Stimulated activated CD8-positive, alpha-beta memory T cell treated with anti-CD3 and anti-CD28 coated beads, Interleukin-12 subunit alpha, Interleukin-12 subunit beta, amount 100 ng/mL, for 4 hours (primary cell): ENCODE results near the gene IQGAP2.

Experiments
- DNase-seq: peaks from one replicate; pipeline ENCODE4 v3.0.0-alpha.2; 2020; ENCODE audit warnings: low read depth

Gene IQGAP2

GRCh38 chr5:76446776-76447175 is 43.7 kb downstream of the IQGAP2 start:
- no peak for DNase-seq

DNA sequence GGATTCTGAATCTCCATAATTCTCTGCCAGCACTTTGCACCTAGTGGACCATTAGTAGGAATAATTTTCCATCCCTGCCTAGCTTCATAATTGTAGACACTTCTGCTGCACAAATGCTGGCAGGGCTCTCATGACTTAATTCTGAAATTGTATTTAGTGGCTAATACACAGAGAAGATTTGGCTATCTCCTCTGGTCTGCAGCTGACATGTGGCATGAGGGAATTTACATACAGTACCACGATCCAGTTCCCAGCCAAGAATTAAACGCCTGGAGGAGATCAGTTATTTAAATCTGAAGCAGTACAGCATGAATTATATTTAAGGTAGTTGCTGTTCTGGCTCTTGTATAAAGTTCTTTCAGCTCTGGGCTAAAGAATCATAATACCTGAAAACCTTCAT is 46.5 kb downstream of the IQGAP2 start:
- DNase-seq = no peak

DNA sequence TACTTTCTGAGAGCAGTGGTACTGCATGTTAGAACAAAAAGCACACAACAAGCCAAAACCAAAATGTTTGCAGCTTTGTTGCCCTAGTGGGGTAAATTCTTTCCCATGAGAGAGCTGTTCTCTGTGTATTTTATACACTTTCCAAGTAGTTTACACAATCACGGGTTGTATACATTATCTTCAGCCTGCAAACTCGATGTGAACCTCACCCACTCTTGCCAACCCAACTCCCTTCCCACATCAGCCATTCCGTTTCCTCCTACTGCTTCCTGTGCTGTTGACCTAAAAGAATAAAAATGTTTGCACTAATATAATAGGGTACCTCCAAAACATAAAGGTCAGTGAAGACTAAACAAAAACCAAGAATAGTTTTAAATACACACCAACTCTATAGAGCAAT is 47.0 kb downstream of the IQGAP2 start:
- no peak for DNase-seq

DNA sequence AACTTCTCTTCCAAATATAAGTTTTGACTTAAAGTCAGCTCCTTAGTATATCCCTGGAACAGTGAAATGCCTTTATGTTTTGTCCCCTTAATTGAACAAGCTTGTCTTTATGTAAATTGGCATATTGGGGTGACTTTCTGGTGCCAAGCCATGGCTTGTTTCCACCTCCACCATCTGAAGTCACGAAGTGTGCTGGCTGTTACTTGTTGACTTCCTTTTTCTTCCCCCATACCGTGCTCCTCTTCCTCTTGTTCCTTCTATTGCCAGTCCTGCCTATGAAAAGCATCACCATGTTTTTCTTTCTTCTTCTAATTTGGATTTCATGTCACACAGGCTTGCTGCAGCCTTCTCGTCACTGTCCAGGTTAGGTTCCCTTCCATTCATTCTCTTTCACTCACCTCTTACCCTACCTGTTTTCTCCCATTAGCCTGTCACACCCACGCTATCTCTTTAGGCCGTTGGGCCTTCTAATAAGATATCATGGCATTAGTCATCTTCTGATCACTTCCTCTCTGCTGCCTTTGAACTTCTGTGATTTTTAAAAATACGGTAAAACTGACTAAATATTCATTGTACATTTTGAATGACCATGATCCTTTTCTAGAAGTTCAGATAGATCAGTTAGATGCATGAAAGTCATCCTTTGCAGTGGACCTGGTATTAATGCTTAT is 48.1 kb downstream of the IQGAP2 start:
- DNase-seq = no peak

DNA sequence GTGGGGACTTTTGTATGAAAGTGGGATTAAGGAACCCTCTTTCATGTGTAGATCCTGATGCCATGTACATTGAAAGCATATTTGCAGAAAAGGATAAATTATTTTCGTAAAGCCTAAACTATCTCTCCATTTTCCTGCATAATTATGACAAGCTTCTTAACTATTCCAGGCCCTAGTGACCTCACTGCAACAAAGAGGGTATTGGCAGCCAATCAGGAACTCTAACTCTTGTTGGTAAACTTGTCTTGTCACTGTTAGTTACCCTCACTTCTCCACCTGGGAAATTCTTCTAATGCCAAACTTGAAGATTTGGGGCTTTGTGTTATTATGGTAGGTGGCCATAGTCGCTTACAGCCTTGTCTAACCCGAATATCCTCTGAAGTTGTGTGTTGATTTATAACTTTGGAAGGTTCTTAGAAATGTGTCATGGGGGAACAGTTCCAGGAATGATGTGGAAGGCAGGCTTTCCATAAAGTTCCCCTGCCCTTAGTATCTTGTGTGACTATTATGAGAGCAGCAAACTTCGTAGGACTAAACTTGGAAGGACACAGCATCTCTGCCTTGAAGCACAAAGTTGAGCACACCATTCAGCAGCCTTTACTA is 52.5 kb downstream of the IQGAP2 start:
- DNase-seq = no peak

DNA sequence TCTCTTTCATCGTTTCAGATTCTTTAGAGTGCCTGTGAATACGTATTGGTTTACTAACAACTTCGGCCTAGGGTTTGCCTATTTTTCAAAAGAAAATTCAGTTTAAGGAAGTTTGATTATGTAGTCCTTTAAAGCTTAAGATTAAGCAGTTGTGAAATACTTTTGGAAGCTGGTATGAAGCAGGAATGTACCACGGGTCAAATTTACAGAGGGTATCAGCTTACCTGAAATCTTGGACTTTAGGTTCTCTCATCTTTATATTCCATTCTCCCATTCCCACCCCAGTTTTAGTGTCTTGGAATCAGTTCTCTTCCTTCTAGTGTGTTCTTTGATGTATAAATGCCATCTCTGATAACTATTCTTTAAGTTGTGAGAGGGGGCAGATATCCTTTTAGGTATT is 53.2 kb downstream of the IQGAP2 start:
- DNase-seq = no peak

DNA sequence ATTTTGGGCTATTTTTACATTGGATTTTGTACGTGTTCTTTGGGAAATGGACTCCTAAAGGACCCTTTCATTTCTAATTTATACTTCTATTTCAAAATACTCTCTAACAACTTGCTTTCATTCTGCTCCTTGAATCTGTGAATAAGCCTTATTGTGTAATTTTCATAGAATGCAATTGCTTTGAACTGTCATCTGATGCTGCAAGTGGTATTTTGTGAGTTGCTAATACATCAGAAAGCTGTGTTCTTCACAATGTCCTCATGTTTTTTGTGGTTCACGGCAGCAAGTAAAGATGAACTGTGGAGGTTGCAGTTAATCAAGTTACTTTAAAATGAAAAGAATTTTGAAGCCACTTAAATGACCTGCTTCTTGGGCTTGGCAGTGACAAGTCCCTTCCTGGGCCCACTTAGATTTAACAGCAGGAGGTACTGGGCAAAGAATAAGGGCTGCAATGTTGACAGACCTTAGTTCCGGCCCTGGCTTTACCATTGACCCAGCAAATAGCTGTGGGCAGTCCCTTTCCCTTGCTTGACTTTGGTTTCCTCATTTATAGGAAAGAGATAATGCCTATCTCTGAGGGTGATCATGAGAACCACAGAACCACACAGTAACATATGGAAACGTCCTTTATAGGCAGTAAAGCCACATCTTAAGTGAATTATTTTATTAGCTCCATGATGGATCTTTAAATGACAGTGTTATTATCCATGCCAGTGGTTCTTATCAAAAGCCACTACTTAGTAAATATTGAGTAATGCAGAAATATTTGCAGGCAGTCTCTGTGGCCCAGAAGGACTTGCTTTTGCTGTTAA is 54.8 kb downstream of the IQGAP2 start:
- no peak for DNase-seq

DNA sequence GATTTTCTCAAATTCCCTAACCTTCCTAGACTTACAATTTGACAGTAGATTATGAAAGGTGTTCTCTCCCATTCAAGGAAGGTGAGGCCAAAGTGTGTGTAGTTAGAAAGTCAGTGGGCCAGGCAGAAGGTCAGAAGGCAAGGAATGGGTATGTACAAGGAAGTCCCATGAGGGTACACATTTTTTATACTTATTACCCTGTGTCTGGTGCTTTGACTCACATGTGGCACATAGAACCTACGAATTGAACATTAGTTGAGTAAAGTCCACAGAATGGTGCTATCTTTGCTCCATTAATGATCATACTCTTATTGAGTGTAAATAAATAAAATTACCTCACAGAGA is 55.4 kb downstream of the IQGAP2 start:
- no peak for DNase-seq

DNA sequence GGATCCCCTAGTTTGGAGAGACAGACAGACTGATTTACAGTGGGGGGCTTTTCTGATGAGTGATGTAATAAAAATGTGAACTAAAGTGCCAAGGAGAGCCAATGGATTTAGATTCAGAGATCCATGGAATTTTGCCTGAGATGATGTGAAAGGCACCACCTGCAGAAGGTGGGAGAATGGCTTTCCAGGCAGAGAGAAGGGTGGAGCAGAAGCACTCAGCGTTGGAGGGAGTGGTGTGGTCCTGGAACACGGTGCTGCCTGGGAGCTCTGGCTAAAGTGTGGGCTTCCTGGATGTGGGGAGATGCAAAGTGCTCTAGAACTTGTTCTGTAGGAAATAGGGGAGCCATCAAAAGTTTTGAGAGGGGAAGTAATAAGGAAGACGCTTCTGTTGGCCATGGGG is 57.0 kb downstream of the IQGAP2 start:
- no peak for DNase-seq

DNA sequence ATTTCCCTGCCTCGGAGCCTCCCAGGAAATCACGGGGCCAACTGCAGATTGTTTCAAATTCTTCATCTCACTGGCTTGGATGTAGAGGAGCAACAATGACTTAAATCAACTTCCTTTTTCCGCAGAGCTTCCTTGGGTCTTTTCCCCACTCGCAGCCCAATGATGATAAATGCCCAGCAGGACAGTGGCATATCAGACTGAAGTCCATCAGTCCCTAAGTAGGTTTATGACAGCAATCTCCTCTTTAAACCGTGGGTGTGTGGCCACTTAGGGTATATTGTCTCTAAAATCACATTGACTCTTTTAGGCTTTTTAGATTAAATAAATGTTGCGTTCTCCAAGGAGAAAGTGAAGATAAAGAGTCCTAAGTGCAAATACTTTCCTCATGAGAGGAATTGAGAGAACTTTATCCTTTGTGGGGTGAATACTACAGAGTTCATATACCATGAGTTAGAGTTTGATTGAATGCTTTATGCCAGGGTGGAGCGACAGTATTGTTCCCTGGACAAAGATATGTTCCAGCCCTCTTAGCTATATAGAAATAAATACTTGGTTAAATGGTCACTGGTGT is 59.1 kb downstream of the IQGAP2 start:
- DNase-seq = no peak

DNA sequence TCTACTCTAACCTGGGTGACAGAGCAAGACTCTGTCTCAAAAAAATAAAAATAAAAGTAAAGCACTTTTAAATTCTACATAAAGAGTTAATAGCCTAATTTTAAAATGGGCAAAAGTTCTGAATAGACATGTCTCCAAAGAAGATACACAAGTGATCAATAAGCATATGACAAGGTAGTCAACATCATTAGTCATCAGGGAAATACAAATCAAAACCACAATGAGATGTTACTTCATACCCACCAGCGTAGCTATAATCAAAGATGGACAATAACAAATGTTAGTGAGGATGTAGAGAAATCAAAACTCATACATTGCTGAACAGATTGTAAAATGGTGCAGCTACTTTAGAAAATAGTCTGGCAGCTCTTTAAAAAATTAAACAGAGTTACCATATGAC is 64.1 kb downstream of the IQGAP2 start:
- DNase-seq = no peak

- no peak for DNase-seq
These were observed 65.7 kb downstream of the IQGAP2 start for GRCh38 chr5:76468635-76469425.

DNA sequence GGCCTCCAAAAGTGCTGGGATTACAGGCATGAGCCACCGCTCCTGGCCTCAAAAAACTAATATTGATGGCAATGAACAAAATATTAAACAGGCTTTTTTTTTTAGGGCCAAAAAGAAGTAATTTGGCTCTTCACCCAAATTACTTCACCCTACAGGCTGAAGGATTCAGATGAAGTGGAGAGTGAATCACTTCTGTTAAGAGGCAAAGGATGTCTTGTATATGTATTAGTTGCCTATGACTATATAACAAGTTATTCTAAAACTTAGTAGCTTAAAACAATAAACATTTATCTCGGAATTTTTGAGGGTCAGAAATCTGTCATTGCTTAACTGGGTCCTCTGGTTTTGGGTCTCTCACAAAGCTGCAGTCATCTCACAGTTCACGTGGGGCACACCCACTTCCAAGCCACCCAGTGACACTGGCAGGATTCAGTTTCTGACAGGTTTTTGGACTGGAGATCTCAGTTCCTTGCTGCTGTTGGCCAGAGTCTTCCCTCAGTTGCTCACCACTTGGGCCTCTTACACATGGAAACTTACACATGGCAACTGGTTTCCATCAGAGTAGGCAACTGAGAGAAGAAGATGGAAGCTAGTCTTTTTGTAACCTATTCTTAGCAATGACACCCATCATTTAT is 66.7 kb downstream of the IQGAP2 start:
- DNase-seq = no peak

DNA sequence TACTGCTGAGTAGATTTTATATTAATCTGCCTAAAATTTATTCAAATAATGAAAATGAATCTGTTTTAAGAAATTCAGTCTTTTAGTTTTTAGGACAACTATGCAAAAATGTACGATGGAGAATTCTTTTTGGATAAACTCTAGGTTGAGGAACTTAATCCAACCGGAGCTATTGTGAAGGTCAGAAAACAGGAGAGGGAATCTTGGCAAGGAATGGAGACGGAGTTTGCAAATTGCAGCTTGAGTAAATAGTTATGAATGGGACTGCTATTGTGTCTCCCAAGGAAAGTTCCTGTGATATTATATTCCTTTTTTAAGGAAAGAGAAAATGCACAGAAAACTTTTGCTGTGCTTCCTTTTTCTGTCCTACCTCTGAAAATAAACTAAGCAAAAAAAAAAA is 67.9 kb downstream of the IQGAP2 start:
- no peak for DNase-seq

DNA sequence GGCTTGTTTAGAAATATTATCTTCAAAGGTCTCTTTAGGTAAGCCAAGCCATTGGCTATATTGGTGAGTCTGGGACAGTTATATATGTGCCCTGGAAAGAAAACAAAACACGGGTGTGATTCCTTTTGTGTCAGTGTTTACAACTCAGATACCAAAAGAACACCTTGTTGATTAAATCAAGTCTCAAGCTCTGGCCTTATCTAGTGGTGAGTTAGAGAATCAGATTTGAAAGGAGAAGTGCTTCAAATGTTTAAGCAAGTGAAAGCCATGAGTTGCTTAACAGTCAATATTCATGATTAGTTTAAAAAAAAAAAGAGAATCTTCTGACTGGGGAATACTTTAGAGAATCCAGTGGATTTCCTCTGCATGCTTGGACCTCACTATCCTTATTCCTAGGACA is 68.3 kb downstream of the IQGAP2 start:
- DNase-seq = no peak

DNA sequence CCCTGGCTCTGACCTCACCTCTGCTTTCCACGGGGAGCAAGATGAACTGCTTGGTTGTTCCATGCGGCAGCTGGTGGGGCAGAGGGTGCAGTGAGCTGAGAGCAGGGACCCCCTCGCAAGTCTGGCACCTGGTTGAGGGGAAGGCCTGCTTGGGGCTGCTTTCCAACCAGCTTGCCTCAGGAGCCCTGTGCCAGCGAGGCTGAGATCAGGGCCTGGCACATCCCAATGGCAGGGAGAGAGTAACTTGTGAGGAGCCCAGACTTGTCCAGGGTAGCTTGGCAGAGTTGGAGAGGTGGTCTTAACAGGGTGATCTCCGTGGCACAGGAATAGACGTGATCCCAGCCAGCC is 68.9 kb downstream of the IQGAP2 start:
- no peak for DNase-seq

DNA sequence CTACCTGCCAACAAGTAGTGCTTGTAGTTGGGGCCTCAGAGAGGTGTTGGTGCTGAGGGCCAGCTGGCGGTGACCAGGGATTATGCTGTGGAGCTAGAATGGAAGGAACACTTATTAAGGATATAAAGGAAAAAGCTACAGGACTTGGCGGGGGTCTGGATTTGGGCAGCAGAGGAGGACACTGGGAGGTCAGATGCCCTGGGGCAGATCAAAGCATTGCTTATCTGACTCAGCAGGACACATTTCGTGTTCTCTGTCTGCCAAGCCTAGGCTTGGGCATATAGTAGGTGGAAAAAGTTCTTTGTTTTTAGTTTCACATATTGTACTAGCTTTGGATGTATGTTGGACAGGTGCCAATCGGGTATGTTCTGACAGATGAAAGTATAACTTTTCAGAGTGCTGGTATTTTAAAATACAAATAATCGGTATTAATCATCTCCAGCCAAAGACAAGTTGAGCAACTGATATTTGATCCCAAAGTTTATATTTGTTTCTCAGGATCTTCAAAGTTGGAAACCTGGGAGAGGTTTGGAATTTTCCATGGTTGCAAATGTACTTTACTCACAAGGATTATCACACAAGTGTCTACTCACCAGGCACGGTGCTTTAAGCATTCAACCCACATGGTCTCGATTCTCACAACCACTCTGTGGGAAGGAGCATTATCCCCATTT is 69.4 kb downstream of the IQGAP2 start:
- DNase-seq = no peak

DNA sequence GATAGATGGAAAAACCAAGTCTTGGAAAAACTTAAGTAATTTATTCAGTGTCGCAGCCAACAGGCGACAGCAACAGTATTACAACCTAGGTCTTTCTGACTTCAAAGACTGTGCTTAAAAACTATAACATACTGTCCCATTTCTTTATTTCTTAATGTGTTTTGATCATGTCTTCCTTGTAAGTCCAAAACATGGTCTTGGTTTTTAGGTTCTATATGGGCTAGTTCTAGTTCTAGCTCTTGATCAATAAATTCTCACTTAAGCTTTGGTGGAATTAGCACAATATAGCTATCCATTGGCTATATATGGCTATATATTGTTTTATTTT is 69.9 kb downstream of the IQGAP2 start:
- no peak for DNase-seq

GRCh38 chr5:76473661-76474060 is 70.6 kb downstream of the IQGAP2 start:
- peak; percentile 30 for DNase-seq

- DNase-seq = no peak
These were observed 71.3 kb downstream of the IQGAP2 start for GRCh38 chr5:76474377-76474776.

DNA sequence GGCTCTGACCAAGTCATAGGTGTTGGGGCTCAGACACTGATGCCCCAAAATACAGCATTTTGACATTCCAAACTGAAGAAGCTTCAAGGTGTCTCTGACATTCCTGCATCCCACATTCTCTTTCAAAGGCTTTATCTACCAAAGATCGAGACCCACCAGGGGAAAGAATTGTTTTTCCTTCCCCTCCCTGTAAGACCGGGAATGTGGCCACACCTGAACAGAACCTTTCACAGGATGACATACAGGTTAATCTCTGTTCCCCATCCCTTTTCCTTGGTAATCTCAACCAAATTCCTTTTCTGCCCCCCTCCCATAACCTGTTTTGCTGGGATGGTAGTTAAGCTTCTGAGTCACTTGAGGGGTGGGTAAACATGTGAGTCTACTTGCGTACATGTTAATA is 72.3 kb downstream of the IQGAP2 start:
- DNase-seq = no peak

- DNase-seq = no peak
These were observed 72.9 kb downstream of the IQGAP2 start for GRCh38 chr5:76475936-76476335.
